ENCODE measurements around the gene CPNE4. TPM values are rescaled to one million over a fixed set of nuclear protein-coding genes. Genes with fewer than 3 reads are reported as not detected.

Gene CPNE4
- total RNA-seq, 1 donor from 2014 or later = 0.41 TPM

GRCh38 chr3:131547585-131547984 lies 487.2 kb downstream of the CPNE4 start:
- no peak overlapping the region for H3K4me3 Mint-ChIP-seq (ENCODE audit: unreplicated experiment)
- no peak for DNase-seq (ENCODE audit: low spot score)
- no peak for TF ChIP-seq CTCF (IDR thresholded peaks at IDR 0.05; ENCODE audit: unreplicated experiment)
- H3K27ac Mint-ChIP-seq (ENCODE audit: unreplicated experiment) = no peak overlapping the region
- H3K27me3 Mint-ChIP-seq (ENCODE audit: unreplicated experiment) = no peaks in the 10 kb centered on the region
- no peaks in the 10 kb centered on the region for H3K36me3 Mint-ChIP-seq (ENCODE audit: low read depth, unreplicated experiment)
- H3K9me3 Mint-ChIP-seq (ENCODE audit: unreplicated experiment) = no peaks in the 10 kb centered on the region
- H3K4me1 Mint-ChIP-seq (ENCODE audit: unreplicated experiment) = no peaks in the 10 kb centered on the region

GRCh38 chr3:131546441-131546840 lies 488.4 kb downstream of the CPNE4 start:
- no peak for DNase-seq (ENCODE audit: low spot score)
- H3K4me3 Mint-ChIP-seq (ENCODE audit: unreplicated experiment) = no peak overlapping the region
- H3K27me3 Mint-ChIP-seq (ENCODE audit: unreplicated experiment) = no peaks in the 10 kb centered on the region
- H3K4me1 Mint-ChIP-seq (ENCODE audit: unreplicated experiment) = no peaks in the 10 kb centered on the region
- H3K36me3 Mint-ChIP-seq (ENCODE audit: low read depth, unreplicated experiment) = no peaks in the 10 kb centered on the region
- no peaks in the 10 kb centered on the region for H3K9me3 Mint-ChIP-seq (ENCODE audit: unreplicated experiment)
- no peak for TF ChIP-seq CTCF (IDR thresholded peaks at IDR 0.05; ENCODE audit: unreplicated experiment)
- no peak overlapping the region for H3K27ac Mint-ChIP-seq (ENCODE audit: unreplicated experiment)

- Mint-ChIP-seq H3K27me3 (ENCODE audit: unreplicated experiment) (no peaks in the 10 kb centered on the region), H3K4me1 (ENCODE audit: unreplicated experiment) (no peaks in the 10 kb centered on the region), H3K36me3 (ENCODE audit: low read depth, unreplicated experiment) (no peaks in the 10 kb centered on the region), H3K27ac (ENCODE audit: unreplicated experiment) (no peak overlapping the region), H3K9me3 (ENCODE audit: unreplicated experiment) (no peaks in the 10 kb centered on the region), H3K4me3 (ENCODE audit: unreplicated experiment) (no peak overlapping the region)
- TF ChIP-seq CTCF (IDR thresholded peaks at IDR 0.05; ENCODE audit: unreplicated experiment) = no peak
- no peak for DNase-seq (ENCODE audit: low spot score)
Observed at GRCh38 chr3:131544557-131544956, 490.3 kb downstream of the CPNE4 start.

GRCh38 chr3:131543714-131544113 lies 491.1 kb downstream of the CPNE4 start:
- no peak for DNase-seq (ENCODE audit: low spot score)
- no peak overlapping the region for H3K27ac Mint-ChIP-seq (ENCODE audit: unreplicated experiment)
- no peaks in the 10 kb centered on the region for H3K36me3 Mint-ChIP-seq (ENCODE audit: low read depth, unreplicated experiment)
- H3K27me3 Mint-ChIP-seq (ENCODE audit: unreplicated experiment) = no peaks in the 10 kb centered on the region
- H3K4me1 Mint-ChIP-seq (ENCODE audit: unreplicated experiment) = no peaks in the 10 kb centered on the region
- no peak for TF ChIP-seq CTCF (IDR thresholded peaks at IDR 0.05; ENCODE audit: unreplicated experiment)
- H3K9me3 Mint-ChIP-seq (ENCODE audit: unreplicated experiment) = no peaks in the 10 kb centered on the region
- H3K4me3 Mint-ChIP-seq (ENCODE audit: unreplicated experiment) = no peak overlapping the region

DNA sequence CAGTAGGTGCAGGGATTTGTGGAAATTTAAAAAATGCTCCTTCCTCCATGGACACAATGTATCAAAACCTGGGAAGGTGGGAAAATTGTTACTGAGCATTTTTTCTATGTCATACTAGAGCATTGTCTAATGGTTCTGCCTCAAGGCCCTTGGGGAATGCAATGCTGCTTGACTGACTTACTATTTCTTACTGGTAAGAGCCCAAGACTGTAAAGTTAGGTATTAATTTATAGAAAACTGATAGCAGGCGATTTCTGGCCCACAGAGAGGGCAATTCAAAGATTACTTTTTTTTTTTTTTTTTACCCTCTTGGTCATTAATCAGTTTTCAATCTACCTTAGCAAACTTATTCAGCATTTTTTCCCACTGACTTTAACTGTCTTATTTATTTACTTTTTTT lies 493.5 kb downstream of the CPNE4 start:
- Mint-ChIP-seq H3K4me3 (ENCODE audit: unreplicated experiment) (no peak overlapping the region), H3K36me3 (ENCODE audit: low read depth, unreplicated experiment) (no peaks in the 10 kb centered on the region), H3K27ac (ENCODE audit: unreplicated experiment) (no peak overlapping the region), H3K27me3 (ENCODE audit: unreplicated experiment) (no peaks in the 10 kb centered on the region), H3K4me1 (ENCODE audit: unreplicated experiment) (no peaks in the 10 kb centered on the region), H3K9me3 (ENCODE audit: unreplicated experiment) (no peaks in the 10 kb centered on the region)
- no peak for TF ChIP-seq CTCF (IDR thresholded peaks at IDR 0.05; ENCODE audit: unreplicated experiment)
- no peak for DNase-seq (ENCODE audit: low spot score)

Measured in endothelial cell (in vitro differentiated cells).